GM19452 (cell line): ENCODE results near the gene NR2F6.

ENCODE experiments used
- ATAC-seq: cut with Tn5 transposase; IDR thresholded peaks from one replicate; pipeline ENCODE4 v1.9.1; 2021; ENCODE audit not compliant: unreplicated experiment

NR2F6 gene

GRCh38 chr19:17264641-17264979 is 18.9 kb upstream of the NR2F6 start, which contains the start of gene USHBP1:
Gene USHBP1 (minus strand): TSS chr19:17264745. CDS start chr19:17264299, 446 bp downstream.
- ATAC-seq: no peak

GRCh38 chr19:17263712-17264640 is 18.3 kb upstream of the NR2F6 start:
- no peak for ATAC-seq

- ATAC-seq: no peak
These were observed 16.8 kb upstream of the NR2F6 start for GRCh38 chr19:17262557-17262956.

GRCh38 chr19:17260842-17261325 is 15.2 kb upstream of the NR2F6 start:
- ATAC-seq: peak; percentile 66

- ATAC-seq: no peak
These were observed 14.2 kb upstream of the NR2F6 start for GRCh38 chr19:17259934-17260333.

- no peak for ATAC-seq
These were observed 13.5 kb upstream of the NR2F6 start for GRCh38 chr19:17259118-17259780.

- no peak for ATAC-seq
These were observed 10.4 kb upstream of the NR2F6 start for GRCh38 chr19:17256130-17256529.

GRCh38 chr19:17255150-17255621 is 9.5 kb upstream of the NR2F6 start:
- no peak for ATAC-seq

- ATAC-seq: no peak
These were observed 8.9 kb upstream of the NR2F6 start for GRCh38 chr19:17254636-17255035.

GRCh38 chr19:17249887-17250548 is 4.3 kb upstream of the NR2F6 start:
- no peak for ATAC-seq

- ATAC-seq: no peak
These were observed 2.5 kb upstream of the NR2F6 start for GRCh38 chr19:17248011-17248776.

GRCh38 chr19:17246681-17247425 is 1.1 kb upstream of the NR2F6 start:
- ATAC-seq: no peak

GRCh38 chr19:17244618-17245534 is 843 bp downstream of the NR2F6 start:
- ATAC-seq: peak; percentile 22

GRCh38 chr19:17243830-17244617 is 1.7 kb downstream of the NR2F6 start:
- ATAC-seq: no peak

GRCh38 chr19:17243211-17243829 is 2.4 kb downstream of the NR2F6 start:
- no peak for ATAC-seq

- ATAC-seq: no peak
These were observed 3.1 kb downstream of the NR2F6 start for GRCh38 chr19:17242431-17243208.

GRCh38 chr19:17240826-17241399 is 4.8 kb downstream of the NR2F6 start:
- no peak for ATAC-seq
